Urothelium cell line (cell line): ENCODE data around the gene PPARA.

Experiments
- DNase-seq: peaks from one replicate; pipeline ENCODE4 v3.0.0; 2011; ENCODE audit warnings: low spot score, mixed read lengths
- FAIRE-seq: peaks from 2 replicates; lab custom pipeline; 2011; peaks lifted over from hg19 to GRCh38; lab: Jason Lieb, UNC

PPARA gene

DNA sequence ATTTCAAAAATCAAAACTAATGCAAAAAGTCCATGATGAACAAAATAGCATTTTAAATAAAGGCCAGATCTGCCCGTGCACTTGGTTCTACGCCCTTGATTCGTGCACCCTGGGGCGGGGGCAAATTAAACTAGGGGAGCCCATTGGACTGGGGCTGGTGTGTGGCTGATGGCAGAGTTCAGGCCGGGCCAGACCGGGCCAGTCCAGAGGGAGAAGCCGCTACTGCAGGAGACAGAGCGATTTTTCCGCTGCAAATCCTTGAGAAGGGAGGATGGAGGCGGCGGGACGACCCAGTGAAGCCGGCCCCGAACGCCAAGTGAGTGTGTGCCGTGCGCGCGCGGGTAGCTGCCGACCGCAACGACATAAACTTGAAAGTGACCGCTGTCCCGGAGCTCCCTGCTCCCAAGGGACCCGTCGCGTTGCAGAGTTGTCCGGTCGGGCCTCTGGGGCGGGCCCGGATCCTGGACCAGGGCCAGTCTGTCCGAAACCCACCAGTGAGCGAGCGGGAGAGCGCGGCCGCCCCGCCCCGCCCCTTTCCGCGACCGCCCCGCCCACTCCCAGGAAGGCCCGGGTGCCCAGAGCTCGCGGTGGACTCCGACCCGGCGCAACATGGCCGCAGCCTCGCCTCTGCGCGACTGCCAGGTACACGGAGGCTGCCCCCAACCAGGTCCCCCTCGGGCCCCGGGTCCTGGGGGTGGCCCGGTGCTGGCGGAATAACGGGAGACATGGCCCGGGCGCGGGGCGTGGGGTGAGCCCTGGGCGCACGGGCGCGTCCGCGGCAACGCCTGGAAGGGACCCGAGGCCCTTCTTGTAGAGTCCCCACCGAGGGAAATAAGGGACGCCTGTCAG, 117.3 kb downstream of the PPARA start, which contains the start of gene TTC38:
TSS of gene TTC38 (plus strand) at position 578 of the 849 bp plus-strand sequence. CDS start at position 610, 32 bp downstream.
- FAIRE-seq = peak; percentile 40
- DNase-seq = peak; percentile 97

DNA sequence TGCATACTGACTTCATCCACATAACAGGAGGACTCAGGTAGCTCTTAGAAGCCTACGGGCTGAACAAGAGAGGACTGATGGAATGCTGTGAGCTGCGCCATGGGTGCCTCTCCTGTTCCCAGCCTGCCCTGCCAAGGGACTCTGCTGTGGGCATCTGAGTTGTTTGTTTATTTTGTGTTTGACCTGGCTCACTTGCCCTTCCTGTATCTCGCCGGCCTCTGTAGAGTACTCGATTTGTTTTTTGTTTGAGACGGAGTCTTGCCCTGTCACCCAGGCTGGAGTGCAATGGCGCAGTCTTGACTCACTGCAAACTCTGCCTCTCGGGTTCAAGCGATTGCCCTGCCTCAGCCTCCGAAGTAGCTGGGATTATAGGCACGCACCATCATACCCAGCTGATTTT, 119.2 kb downstream of the PPARA start:
- no peak for FAIRE-seq
- no peak for DNase-seq

DNA sequence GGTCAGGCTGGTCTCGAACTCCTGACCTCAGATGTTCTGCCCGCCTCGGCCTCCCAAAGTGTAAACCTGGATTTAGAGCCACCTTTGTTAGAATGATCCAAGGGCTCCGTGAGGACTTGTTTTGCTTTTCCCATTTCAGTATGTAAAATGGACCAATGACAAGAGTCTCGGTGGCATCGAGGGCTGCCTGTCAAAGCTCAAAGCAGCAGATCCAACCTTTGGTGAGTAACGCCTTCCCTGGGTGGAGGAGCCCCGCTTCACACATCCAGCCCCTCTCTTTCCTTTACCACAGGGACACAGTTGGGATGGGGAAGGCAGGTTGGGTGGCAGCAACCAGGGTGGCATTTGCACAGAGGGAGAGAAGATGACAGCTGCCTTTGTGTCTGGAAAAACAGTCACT, 121.9 kb downstream of the PPARA start:
- no peak for DNase-seq
- FAIRE-seq = no peak

DNA sequence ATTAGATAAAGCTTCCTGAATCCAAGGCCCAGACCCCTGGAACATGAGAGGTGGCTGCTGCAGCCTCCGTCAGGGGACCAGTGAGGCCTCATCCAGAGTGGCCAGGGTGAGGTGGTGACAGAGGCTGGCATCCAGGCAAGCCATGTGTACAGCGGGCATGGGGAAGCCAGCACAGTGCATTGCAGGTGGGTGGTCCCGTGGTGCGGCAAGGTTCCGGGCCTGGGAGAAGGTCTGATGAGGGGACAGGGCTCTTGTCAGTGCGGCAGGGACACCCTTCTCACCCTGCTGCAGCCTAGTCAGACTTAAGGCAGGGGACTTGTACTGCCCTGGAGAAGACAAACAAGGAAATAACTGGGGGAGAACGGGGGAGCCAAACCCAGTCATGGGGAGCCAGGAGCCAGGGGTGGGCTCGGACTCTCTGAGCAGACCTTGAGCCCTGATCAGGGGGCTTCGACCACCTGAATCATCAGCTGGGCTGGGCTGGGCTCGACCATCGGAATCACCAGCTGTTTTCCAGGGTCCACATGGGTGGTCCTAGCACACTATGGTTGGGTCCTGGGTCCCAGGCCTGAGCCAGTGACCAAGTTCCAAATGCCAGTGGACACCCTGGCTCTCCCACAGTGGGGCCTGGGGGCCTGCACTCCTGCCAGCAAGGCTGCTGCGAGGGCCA, 122.6 kb downstream of the PPARA start:
- DNase-seq = no peak
- FAIRE-seq = no peak

DNA sequence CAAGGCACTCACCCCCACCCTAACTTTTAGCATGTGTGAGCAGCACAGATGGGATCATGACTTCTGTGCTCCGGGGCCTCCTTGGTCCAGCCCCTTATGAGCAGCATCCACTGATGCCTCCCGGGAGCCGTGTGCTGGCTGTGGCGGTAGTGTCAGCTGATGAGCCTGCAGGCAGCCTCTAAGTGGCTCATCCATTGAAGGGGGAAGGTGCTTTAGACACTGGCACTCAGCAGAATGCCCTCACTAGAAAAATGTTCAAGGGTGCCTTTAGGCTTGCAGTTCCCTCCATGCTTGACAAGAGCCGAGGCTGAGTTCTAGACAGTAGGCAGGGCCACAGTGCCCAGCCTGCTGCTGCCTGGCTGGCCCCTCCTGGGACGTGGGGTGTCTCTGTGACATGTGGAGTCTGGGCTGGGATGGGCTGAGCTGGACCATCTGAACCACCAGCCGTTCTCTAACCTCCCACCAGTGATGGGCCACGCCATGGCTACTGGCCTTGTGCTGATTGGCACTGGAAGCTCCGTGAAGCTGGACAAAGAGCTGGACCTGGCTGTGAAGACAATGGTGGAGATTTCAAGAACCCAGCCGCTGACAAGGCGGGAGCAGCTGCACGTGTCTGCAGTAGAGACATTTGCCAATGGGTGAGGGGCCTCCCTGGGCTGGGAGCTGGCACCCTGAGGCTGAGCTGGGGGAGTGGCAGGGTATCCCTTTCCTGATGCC, 123.3 kb downstream of the PPARA start:
- DNase-seq (no peak), FAIRE-seq (no peak)

DNA sequence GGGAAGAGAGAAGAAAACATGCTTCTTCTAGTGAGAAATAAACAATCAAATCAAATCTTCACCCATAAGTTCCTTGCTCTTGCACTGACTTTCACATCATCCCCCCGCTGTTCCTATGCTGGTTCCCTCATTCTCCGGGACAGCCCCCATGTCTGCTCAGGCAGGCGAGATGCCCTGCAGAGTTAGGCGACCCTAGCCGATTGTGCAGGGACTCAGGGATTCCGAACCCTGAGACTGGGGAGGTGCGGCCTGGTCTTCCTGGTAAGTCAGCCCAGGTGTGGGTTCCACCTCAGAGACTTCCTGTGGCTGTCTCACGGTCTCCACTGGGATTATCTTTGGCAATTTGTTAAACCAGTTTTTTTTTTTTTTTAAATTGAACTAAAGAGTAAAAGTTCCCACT, 124.1 kb downstream of the PPARA start:
- no peak for FAIRE-seq
- DNase-seq = no peak

DNA sequence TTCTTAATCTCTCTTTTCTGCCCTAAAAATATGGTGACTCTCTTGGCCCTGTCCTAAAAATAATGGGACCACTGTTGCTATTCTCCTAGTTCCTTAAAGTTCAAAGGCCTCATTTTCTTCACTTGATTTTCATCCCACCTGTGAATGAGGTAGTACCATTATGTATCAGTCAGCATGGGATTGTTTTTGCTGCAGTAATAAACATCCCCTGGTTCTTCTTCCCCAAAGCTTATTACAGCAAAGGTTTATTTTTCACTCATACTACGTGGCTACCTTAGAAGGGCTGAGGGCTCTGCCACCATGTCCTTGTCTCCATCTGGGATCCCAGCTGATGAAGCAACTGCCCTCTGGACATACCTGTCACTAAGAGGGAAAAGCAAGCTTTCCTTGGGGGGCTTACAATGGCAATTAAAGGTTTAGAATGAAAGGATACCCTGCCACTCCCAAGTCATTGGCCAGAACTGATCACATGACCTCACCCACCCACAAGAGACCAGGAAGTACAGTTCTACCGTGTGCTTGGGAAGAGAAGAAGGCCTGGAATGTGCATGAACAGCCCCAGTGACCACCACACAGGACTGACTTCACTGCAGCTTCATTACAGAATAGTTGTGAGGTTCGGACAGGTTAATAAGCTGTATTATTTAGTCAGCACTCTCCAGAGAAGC, 125.3 kb downstream of the PPARA start:
- DNase-seq (no peak), FAIRE-seq (peak; percentile 62)

DNA sequence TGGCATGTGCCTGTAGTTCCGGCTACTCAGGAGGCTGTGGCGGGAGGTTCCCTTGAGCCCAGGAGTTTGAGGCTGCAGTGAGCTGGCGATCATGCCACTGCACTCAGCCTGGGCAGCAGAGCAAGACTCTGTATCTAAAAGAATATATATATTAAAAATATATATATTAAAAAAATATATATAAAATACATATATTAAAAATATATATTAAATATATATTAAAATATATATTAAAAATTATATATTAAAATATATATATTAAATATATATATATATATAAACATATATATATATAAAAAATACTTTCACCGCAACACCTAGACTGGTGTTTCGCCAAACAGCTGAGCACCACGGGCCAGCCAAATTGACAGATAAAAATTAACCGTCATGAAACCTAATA, 126.2 kb downstream of the PPARA start:
- DNase-seq (no peak), FAIRE-seq (no peak)

DNA sequence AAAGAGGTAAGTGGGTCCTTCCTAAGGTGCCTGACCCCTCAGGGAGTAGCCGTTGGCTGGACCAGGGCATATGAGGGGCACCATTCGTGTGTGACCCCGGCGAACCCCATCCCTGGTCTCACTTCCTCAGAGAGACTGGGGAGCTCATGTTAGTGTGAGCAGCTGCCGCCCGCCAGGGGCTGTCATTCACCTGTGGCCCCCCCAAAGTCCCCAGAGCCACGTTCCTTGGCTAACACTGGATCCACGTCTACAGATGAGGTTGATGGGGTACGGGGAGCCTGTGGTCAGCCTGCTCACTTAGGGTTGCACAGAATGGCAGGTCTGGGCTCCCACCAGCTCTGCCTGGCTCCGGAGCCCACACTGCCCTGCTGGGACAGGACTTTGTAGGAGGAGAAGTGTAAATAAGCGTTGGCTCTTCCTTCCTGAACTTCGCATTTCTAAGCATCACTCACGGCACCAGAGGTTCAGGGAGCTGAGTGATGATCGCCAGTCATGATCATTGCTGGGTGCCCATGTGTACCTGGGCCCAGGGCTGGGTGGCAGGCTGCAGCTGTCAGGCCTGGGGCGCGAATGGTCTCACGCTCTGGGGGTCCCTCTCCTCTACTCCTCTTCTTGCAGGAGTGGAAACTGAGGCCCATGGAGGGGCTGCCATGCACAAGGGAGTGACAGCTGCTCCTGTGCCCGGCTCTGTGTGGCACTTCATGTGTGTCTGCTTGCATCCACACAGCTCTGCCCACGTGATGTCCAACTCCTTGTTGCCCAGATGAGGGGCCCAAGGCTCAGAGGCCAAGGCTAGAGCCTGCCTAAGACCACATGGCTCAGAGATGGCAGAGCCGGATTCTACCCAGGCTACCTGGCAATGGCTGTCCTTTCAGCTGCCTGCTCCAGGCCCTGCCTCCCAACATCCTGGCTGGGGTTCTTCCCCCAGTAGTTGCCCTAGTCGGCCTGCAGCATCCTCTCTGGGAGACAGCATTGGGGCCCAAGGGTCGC, 128.6 kb downstream of the PPARA start:
- FAIRE-seq (no peak), DNase-seq (no peak)

DNA sequence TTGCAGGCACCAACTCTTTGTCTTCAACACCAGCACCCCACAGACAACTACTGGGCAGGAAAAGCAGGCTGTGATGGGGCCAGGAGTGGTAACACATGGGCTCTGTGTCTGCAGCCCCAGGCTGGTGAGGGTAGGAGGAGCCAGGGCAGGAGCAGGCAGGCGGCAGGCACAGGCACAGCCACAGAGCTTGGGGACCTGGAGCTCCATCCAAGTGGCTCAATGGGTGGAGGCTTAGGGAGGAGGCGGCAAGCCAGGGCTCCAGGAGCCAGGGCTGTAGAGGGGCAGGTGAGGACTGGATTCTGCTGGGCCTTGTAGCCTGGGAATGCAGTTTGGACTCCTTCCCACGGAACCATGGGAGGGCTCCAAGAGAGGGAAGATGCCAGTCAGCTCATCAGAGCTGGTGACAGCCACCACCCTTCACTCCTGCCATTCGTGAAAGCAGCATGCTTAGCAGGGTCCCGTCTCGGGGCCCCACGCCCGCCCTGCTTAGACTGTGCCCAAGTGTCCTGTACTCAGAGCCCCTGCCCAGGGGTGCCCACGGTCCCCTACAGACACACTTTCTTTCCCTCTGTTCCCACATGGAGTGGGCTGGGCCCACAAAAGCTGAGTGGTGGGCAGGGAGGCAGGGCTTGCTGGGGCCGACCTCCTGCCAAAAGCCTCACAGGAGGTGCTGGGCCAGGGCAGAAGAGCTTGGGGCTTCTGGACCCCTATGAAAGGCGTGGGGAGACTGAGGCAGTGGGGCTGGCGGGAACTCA, 129.9 kb downstream of the PPARA start:
- DNase-seq = no peak
- FAIRE-seq = no peak

DNA sequence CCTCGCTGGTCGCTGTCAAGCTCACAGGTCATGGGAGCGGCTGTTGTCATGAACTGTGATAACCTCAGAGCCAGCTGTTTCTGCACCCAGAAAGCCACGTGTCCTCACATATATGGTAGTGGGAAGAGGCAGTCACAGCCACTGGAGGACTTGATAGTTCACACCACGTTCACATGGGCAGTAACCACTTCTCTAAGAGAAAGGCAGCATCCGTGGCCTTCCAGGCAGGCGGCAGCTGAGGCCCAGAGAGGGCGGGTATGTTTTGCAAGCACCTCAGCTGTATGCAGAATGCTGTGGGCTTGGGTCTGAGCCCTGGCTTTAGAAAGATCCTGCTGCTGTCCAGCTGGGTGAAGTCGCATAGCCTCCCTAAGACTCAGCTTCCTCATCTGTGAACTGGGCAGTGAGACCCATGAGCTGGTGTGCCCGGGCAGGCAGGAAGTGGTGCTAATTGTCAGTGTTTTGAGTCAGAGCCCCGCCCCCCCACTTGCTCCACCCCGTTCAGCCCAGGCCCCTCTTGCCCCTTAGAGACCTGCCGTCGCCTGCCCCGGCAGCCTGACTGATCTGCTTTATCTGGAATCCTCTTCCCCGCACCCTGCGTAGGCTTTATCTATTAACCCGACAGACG, 130.8 kb downstream of the PPARA start:
- DNase-seq (no peak), FAIRE-seq (no peak)

DNA sequence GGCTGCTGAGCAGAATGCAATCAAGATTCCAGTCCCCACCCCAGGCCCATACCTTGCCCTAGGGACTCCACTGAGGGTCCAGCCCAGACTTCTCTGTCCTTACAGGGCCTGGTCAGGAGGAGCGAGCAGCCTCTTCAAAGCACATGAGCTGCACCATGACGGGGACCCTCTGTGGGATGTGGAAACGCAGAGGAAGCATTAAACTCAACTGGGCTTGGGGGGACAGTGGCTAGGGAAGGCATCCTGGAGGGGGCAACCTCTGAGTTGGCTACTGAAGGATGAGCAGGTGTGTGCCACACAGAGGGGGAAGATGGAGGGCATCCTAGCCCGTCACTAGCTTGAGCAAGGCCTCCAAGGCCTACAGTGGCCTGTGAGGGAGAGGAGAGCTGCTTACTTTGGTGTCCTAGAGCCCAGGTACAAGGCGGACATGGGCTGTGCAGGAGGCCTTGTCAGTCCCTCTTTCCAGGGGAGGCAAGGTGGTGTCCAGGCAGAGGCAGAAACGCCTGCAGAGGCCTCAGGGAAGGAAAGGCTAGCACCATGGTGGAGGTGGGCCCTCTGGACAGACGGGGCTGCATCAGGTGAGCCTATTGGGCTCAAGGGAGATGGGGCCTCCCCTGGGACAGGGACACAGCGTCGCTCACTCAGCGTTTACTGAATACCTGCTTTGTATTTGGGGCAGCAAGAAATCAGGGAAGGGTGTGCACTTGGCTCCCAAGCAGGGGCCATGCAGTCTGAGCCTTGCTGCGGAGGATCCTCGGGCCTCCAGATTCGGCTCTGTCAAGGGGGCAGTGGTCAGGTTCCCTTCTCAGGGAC, 131.7 kb downstream of the PPARA start:
- DNase-seq (no peak), FAIRE-seq (no peak)

DNA sequence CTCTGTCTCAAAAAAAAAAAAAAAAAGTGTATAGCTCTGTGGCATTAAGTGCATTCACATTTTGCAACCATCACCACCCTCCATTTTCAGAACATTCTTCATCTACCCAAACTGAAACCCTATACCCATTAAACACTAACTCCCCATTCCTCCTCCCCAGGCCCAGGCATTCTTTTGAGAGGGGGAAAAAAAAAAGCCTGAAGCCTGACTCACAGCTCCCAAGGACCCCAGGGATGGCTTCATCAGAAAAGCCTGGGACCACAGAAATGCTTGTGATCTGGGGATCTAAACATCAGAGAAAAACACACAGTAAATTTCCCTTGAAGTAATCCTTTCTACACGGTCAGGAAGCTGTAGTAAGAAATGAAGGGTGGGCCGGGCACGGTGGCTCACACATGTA, 135.7 kb downstream of the PPARA start:
- no peak for DNase-seq
- FAIRE-seq = no peak

DNA sequence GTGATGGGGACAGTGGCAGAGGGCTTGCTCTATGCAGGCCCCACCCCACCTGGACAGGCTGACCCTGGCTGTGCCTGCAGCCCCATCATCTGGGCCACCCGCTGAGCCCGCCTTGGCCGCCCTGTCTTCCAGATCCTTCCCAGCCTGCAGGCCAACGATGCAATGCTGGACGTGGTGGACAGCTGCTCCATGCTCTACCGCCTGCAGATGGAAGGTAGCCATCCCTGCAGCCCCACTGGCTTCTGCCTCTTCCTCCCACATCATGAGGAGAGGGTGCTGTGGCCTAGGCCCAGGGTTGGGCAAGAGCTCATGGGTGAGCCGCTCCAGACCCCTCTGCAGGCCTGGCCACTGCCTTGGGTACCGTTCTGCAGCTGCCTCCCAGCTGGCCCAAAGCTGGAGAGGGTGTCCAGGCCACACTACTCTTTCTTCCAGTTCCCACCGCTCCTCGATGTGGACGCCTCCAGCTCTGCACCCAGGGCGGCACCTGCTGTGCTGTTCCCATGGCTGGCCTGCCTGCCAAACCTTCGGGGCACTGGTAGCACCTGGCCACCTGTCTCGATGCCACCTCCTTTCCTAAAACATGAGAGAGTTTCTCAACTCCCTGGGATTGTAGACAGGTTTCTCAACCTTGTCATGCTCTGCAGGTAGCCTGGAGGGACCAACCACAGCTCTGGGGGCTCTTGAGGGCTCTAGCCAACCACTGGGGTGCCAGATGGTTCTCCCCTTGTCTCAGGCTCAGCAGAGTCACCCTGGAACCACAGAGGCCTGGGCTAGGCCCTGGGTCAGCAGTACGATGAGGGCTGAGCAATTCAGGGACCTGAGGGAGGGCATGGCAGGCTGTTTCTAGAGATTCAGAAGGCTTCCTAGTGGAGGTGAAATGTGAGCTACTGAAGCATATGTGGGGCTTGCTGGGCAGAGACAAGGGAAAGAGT, 136.9 kb downstream of the PPARA start:
- FAIRE-seq (no peak), DNase-seq (no peak)

DNA sequence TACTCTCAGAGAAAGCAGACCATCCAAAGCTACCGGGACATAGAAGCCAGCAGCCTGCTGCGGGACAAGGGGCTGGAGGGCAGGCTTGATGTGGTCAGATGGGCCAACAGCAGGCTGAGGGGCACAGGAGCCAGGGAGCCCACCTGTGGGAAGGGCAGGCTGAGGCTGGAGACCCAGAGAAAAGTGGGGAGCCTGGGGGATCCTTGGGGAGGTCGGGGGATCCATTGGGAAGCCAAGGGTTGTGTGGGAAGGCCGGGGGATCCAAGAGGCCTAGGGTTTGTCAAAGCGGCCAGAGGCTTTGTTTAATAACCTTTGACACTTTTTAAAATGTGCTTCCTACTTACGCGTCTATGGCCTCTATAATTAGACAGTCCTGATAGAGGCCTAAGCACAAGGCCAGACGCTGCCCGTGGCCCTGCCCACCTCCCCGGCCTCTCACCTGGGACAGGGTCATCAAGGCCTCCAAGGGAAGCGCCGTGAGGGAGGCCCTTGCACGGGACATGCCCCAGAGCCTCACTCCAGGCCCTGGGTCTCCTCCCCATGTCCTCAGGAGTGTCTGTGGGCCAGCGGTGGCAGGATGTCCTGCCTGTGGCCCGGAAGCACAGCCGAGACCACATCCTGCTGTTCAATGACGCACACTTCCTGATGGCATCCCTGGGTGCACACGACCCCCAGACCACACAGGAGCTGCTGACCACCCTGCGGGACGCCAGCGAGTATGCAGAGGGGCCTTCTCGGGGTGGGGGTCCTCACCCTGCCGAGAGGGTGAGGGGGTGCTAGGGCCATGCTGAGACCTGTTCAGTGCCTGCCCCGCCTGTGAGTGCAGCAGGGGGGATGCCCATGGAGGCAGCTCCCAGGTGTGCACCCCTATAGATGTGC, 137.8 kb downstream of the PPARA start:
- DNase-seq (no peak), FAIRE-seq (no peak)

DNA sequence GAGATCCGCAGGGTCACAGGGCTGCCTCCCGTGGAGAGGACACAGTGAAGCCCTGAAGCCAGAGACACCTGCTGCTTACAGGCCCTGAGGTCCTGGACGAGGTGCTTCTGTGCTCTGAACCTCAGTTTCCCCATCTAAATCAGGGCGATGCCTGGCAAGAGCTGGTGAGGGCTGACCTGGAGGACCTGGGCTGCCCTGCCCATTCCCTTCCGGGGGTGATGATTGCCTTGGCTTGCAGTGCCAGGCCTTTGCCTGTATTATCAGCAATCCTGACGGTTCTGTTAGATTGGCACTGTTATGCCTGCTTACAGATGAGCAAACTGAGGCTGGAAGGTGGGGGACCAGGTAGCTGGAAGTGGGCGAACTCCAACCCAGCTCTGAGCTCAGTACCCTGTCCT, 138.5 kb downstream of the PPARA start:
- no peak for FAIRE-seq
- DNase-seq = no peak
